Omental fat pad (tissue), 4 donors: ENCODE data around the gene REV1. TPM values are rescaled to one million over a fixed set of nuclear protein-coding genes. Genes with fewer than 3 reads are reported as not detected.

Source experiments
- ATAC-seq: fragments of 150-250 bp; one replicate; pipeline ENCODE4 v1.9.1; 2016; ENCODE audit warnings: mild to moderate bottlenecking, moderate library complexity; ENCODE audit not compliant: low FRiP score
- DNase-seq: peaks from one replicate; pipeline ENCODE4 v3.0.0-alpha.2; 2019; ENCODE audit warnings: low spot score
- CTCF ChIP-seq, 3 donors: fragments of 450-650 bp; IDR thresholded peaks; one replicate each; pipeline ENCODE4 v1.5.1; 2016 to 2017; ENCODE audit warnings: antibody characterized with exemption in 3 of 3, mild to moderate bottlenecking in 3 of 3, moderate library complexity in 2 of 3
- total RNA-seq, 4 donors: library from RNA; depleted of rRNA; stranded (reverse); fragments of >200 nt; gene quantifications; one replicate each; pipeline ENCODE4 v1.1.0, GENCODE V29; 2016

The REV1 gene
- total RNA-seq, 4 donors from 2014 or later: 33.5 to 76.1 (median 51.5) TPM

- ATAC-seq (no peak), DNase-seq (no peak)
- TF ChIP-seq CTCF (IDR thresholded peaks at IDR 0.05): no peak
Measured at GRCh38 chr2:99398303-99398702, 91.5 kb downstream of the REV1 start.

GRCh38 chr2:99397266-99397920 lies 92.4 kb downstream of the REV1 start:
- DNase-seq: no peak
- no peak for TF ChIP-seq CTCF (IDR thresholded peaks at IDR 0.05)
- ATAC-seq: no peak

GRCh38 chr2:99395589-99396130 lies 94.2 kb downstream of the REV1 start:
- ATAC-seq: no peak
- DNase-seq: no peak
- TF ChIP-seq CTCF (IDR thresholded peaks at IDR 0.05): no peak

- TF ChIP-seq CTCF (IDR thresholded peaks at IDR 0.05): no peak
- ATAC-seq: no peak
- no peak for DNase-seq
Measured at GRCh38 chr2:99389946-99390345, 99.9 kb downstream of the REV1 start.

GRCh38 chr2:99389371-99389770 lies 100.4 kb downstream of the REV1 start:
- ATAC-seq (no peak), DNase-seq (no peak)
- TF ChIP-seq CTCF (IDR thresholded peaks at IDR 0.05): no peak

- TF ChIP-seq CTCF (IDR thresholded peaks at IDR 0.05): no peak
- DNase-seq (no peak), ATAC-seq (no peak)
Measured at GRCh38 chr2:99388892-99389291, 100.9 kb downstream of the REV1 start.

GRCh38 chr2:99386011-99386410 lies 103.8 kb downstream of the REV1 start:
- TF ChIP-seq CTCF (IDR thresholded peaks at IDR 0.05): no peak
- DNase-seq (no peak), ATAC-seq (no peak)
